Cerebellar cortex (tissue), 1 donor: ENCODE data around the gene BCL7B.
"Not testable (repeated sequence)": the region's sequence is repeated elsewhere in the genome, so short reads cannot be mapped to it uniquely, and the experiment has no call there.

ENCODE experiments used
- DNase-seq: peaks from one replicate; pipeline ENCODE4 v3.0.0-alpha.2; 2015; ENCODE audit warnings: low spot score

Gene BCL7B

GRCh38 chr7:73495507-73495906 lies 62.0 kb downstream of the BCL7B start:
- not testable (repeated sequence) for DNase-seq

- DNase-seq = no peak
Measured at GRCh38 chr7:73489976-73490375, 67.5 kb downstream of the BCL7B start.

GRCh38 chr7:73487486-73487885 lies 70.0 kb downstream of the BCL7B start:
- DNase-seq = no peak
